Hepatocyte (in vitro differentiated cells): Measurements from ENCODE around the gene THOC2. TPM values are rescaled to one million over a fixed set of nuclear protein-coding genes. Genes with fewer than 3 reads are reported as not detected.

Experiments used
- DNase-seq: peaks from one replicate; pipeline ENCODE4 v3.0.0-alpha.2; 2016; ENCODE audit warnings: low spot score
- H2AFZ ChIP-seq: fragments of 200-600 bp; sonication (generic); 2 replicates; pipeline ENCODE4 v1.6.0; 2016; ENCODE audit warnings: antibody characterized with exemption, mild to moderate bottlenecking
- H3K27ac ChIP-seq: fragments of 200-600 bp; sonication (generic); 2 replicates; pipeline ENCODE4 v1.5.1; 2016; ENCODE audit warnings: mild to moderate bottlenecking
- H3K27me3 ChIP-seq: fragments of 200-600 bp; sonication (generic); 2 replicates; pipeline ENCODE4 v1.6.1; 2016
- H3K36me3 ChIP-seq: fragments of 200-600 bp; sonication (generic); replicated peaks from 2 replicates; pipeline ENCODE4 v1.5.1; 2016; ENCODE audit warnings: low read depth; ENCODE audit not compliant: insufficient read depth
- H3K4me1 ChIP-seq: fragments of 200-600 bp; sonication (generic); 2 replicates; pipeline ENCODE4 v1.5.1; 2016; ENCODE audit warnings: mild to moderate bottlenecking, moderate library complexity; ENCODE audit not compliant: insufficient read depth
- H3K4me2 ChIP-seq: fragments of 200-600 bp; sonication (generic); 2 replicates; pipeline ENCODE4 v1.6.0; 2016
- H3K4me3 ChIP-seq: fragments of 200-600 bp; sonication (generic); 2 replicates; pipeline ENCODE4 v1.5.1; 2016; ENCODE audit warnings: mild to moderate bottlenecking
- H3K79me2 ChIP-seq: fragments of 200-600 bp; sonication (generic); 2 replicates; pipeline ENCODE4 v1.6.0; 2017; ENCODE audit warnings: mild to moderate bottlenecking
- H3K9me2 ChIP-seq: fragments of 200-600 bp; sonication (generic); replicated peaks from 2 replicates; pipeline ENCODE4 v1.6.0; 2017; ENCODE audit warnings: mild to moderate bottlenecking; ENCODE audit not compliant: insufficient read depth
- H3K9me3 ChIP-seq: fragments of 200-600 bp; sonication (generic); 2 replicates; pipeline ENCODE4 v1.5.1; 2016; ENCODE audit warnings: low read depth, mild to moderate bottlenecking
- H4K20me1 ChIP-seq: fragments of 200-600 bp; sonication (generic); 2 replicates; pipeline ENCODE4 v1.6.0; 2016; ENCODE audit warnings: mild to moderate bottlenecking; ENCODE audit not compliant: insufficient read depth, poor library complexity, severe bottlenecking
- CTCF ChIP-seq: fragments of 200-600 bp; sonication (generic); IDR thresholded peaks from 2 replicates; pipeline ENCODE4 v1.5.1; 2016; ENCODE audit warnings: antibody characterized with exemption, mild to moderate bottlenecking; ENCODE audit not compliant: poor library complexity
- EZH2 ChIP-seq: fragments of 200-600 bp; sonication (generic); IDR thresholded peaks from 2 replicates; pipeline ENCODE4 v1.6.1; 2016; ENCODE audit warnings: antibody characterized with exemption, mild to moderate bottlenecking, borderline replicate concordance
- EZH2phosphoT487 ChIP-seq: fragments of 200-600 bp; sonication (generic); IDR thresholded peaks from one replicate; pipeline ENCODE4 v1.6.1; 2018; ENCODE audit warnings: antibody characterized with exemption, mild to moderate bottlenecking, low read depth, moderate library complexity; ENCODE audit not compliant: unreplicated experiment, severe bottlenecking
- WGBS: methylation state at CpG from one replicate; pipeline ENCODE4 v1.1.6; 2016; ENCODE audit warnings: low lambda C conversion rate; ENCODE audit errors: missing lambda C conversion rate; 5-methylcytosine and 5-hydroxymethylcytosine counted together
- polyA plus RNA-seq: library from polyadenylated mRNA; unstranded; fragments of >200 nt; fragmentation: Nextera tagmentation; extraction: Ambion mirVana; gene quantifications from 2 replicates; pipeline ENCODE4 v1.2.1, GENCODE V29; 2016
- total RNA-seq: library from RNA; depleted of rRNA; stranded (reverse); fragments of >200 nt; gene quantifications from 2 replicates; pipeline ENCODE4 v1.2.3, GENCODE V29; 2014

Gene THOC2
- total and polyA plus RNA-seq, 2 experiments from 2014 or later = 66.0 to 95.6 TPM

DNA sequence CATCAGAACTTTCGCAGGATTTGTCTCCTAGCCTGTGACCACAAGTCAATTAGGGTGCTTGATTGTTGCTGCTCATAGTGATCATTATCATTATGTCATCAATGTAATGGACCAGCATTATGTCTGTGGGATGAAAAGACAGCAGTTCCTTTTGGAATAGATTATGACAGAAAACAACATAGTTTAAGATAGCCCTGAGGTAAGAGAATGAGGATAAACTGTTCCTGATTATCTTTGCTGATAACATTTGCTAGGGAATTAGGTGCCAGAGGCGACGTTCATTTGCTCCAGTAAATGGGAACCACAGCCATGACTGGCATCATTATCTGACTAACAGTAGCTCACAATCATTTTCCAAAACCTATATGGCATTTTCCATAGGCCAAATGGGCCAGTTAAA lies 12.7 kb upstream of the THOC2 start:
- Histone ChIP-seq H3K9me3 (no peaks in the 10 kb centered on the region), H2AFZ (no peak overlapping the region), H3K4me3 (no peak overlapping the region), H3K4me2 (no peak overlapping the region), H4K20me1 (no peaks in the 10 kb centered on the region), H3K4me1 (no peaks in the 10 kb centered on the region), H3K36me3 (no peaks in the 10 kb centered on the region), H3K79me2 (no peaks in the 10 kb centered on the region), H3K9me2 (no peaks in the 10 kb centered on the region), H3K27ac (no peak overlapping the region), H3K27me3 (no peaks in the 10 kb centered on the region)
- DNase-seq = no peak
- TF ChIP-seq EZH2 (no peak), CTCF (no peak), EZH2phosphoT487 (no peak)
- 57% methylated on average over 3 of the region's 3 CpGs for WGBS

DNA sequence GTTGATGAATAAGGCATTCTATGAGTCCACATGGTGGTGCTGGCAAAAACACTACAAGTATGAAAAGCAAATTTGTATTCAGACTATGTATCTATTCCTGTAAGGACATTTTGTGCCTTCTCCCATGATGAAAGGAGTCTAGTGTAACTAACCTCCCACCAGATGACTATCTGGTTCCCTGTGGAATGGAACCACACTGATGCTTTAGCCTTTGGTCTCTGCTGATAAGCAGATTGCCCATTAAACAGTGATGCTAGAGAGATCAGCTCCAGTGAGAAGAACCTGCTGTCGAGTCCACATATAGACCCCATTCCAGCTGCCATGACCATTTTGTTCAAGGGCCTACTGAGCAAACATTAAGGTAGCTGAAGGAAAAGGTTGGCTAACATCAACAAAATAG lies 10.5 kb upstream of the THOC2 start:
- H3K4me2 ChIP-seq = no peak overlapping the region
- H3K4me3 ChIP-seq = no peak overlapping the region
- H2AFZ ChIP-seq = no peak overlapping the region
- no peaks in the 10 kb centered on the region for H4K20me1 ChIP-seq
- no peaks in the 10 kb centered on the region for H3K79me2 ChIP-seq
- TF ChIP-seq EZH2 = no peak
- no peak for DNase-seq
- WGBS = 85% methylated on average over 1 of the region's 1 CpG
- H3K9me3 ChIP-seq = no peaks in the 10 kb centered on the region
- H3K27ac ChIP-seq = no peak overlapping the region
- no peaks in the 10 kb centered on the region for H3K9me2 ChIP-seq
- no peaks in the 10 kb centered on the region for H3K36me3 ChIP-seq
- H3K27me3 ChIP-seq = no peaks in the 10 kb centered on the region
- H3K4me1 ChIP-seq = no peaks in the 10 kb centered on the region

GRCh38 chrX:123742440-123742839 lies 9.6 kb upstream of the THOC2 start:
- H3K79me2 ChIP-seq = no peaks in the 10 kb centered on the region
- no peaks in the 10 kb centered on the region for H4K20me1 ChIP-seq
- no peaks in the 10 kb centered on the region for H3K9me2 ChIP-seq
- H3K27ac ChIP-seq = no peak overlapping the region
- TF ChIP-seq EZH2phosphoT487 (no peak), EZH2 (no peak), CTCF (no peak)
- H3K4me1 ChIP-seq = no peaks in the 10 kb centered on the region
- no peaks in the 10 kb centered on the region for H3K9me3 ChIP-seq
- no peak overlapping the region for H3K4me2 ChIP-seq
- no peak overlapping the region for H2AFZ ChIP-seq
- no peaks in the 10 kb centered on the region for H3K27me3 ChIP-seq
- no peak for DNase-seq
- no peaks in the 10 kb centered on the region for H3K36me3 ChIP-seq
- WGBS = 89% methylated on average over 1 of the region's 1 CpG
- H3K4me3 ChIP-seq = no peak overlapping the region

DNA sequence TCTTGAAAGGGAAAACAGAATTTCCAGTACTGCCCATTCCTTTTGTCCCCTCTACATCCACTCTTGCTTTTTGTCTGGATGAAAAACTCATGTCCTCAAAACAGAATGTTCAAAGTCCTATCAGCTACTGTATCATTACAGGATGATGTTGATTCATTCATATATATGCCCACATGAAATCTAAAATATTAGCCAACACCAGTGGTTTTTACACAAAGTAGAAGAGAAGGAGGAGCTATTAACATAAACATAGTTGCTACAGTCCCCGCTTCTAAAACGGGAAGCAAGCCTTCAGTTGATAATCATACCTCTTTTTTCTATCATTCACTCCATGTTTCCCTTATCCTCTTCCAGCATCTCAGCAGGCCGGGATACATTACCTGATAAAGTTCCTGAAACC lies 7.7 kb upstream of the THOC2 start:
- TF ChIP-seq EZH2 = no peak
- no peak for TF ChIP-seq EZH2phosphoT487
- TF ChIP-seq CTCF = no peak
- Histone ChIP-seq H3K4me2 (no peak overlapping the region), H3K36me3 (no peaks in the 10 kb centered on the region), H3K27me3 (no peaks in the 10 kb centered on the region), H4K20me1 (no peaks in the 10 kb centered on the region), H3K9me3 (no peaks in the 10 kb centered on the region), H3K4me1 (peaks cover 4% of the 10 kb centered on the region), H2AFZ (no peak overlapping the region), H3K9me2 (no peaks in the 10 kb centered on the region), H3K27ac (no peak overlapping the region), H3K4me3 (no peak overlapping the region), H3K79me2 (no peaks in the 10 kb centered on the region)
- no peak for DNase-seq
- WGBS = 82% methylated on average over 3 of the region's 3 CpGs
